HepG2 (cell line): ENCODE results near the gene PVALB. TPM values are rescaled to one million over a fixed set of nuclear protein-coding genes. Genes with fewer than 3 reads are reported as not detected.

Experiments
- ARID4A ChIP-seq: sonication (generic); formaldehyde crosslinking; IDR thresholded peaks from 2 replicates; pipeline ENCODE4 v1.5.0; 2020; ENCODE audit warnings: mild to moderate bottlenecking, missing genetic modification reagents, borderline replicate concordance
- CBFB ChIP-seq: sonication (generic); formaldehyde crosslinking; IDR thresholded peaks from 2 replicates; pipeline ENCODE4 v1.4.0; 2020; ENCODE audit warnings: missing genetic modification reagents
- CREBL2 ChIP-seq: sonication (generic); formaldehyde crosslinking; IDR thresholded peaks from 2 replicates; pipeline ENCODE4 v1.8.1; 2023; ENCODE audit warnings: missing genetic modification reagents, mild to moderate bottlenecking, borderline replicate concordance
- CTCF ChIP-seq: sonication (generic); formaldehyde crosslinking; IDR thresholded peaks from 2 replicates; pipeline ENCODE4 v1.5.0; 2020; ENCODE audit warnings: mild to moderate bottlenecking, missing genetic modification reagents, moderate library complexity
- ESRRA ChIP-seq: sonication (generic); formaldehyde crosslinking; IDR thresholded peaks from 2 replicates; pipeline ENCODE4 v1.5.1; 2020; ENCODE audit warnings: mild to moderate bottlenecking, low read depth, missing genetic modification reagents
- GMEB1 ChIP-seq: sonication (generic); formaldehyde crosslinking; IDR thresholded peaks from 2 replicates; pipeline ENCODE4 v1.5.1; 2020; ENCODE audit warnings: missing genetic modification reagents, mild to moderate bottlenecking, borderline replicate concordance
- LCORL ChIP-seq, 2 experiments: fragments of 450-650 bp in 1 of 2; sonication (generic) in 1 of 2; formaldehyde crosslinking in 1 of 2; IDR thresholded peaks; 2 replicates each; pipeline versions ENCODE4 v1.5.0 to v1.6.1; 2017 to 2020; ENCODE audit warnings: antibody characterized with exemption in 1 of 2, missing genetic modification reagents in 1 of 2
- RAD21 ChIP-seq: fragments of 450-650 bp; formaldehyde crosslinking; IDR thresholded peaks from 2 replicates; pipeline ENCODE4 v1.5.0; 2020; ENCODE audit warnings: mild to moderate bottlenecking
- SMC3 ChIP-seq: IDR thresholded peaks from 2 replicates; pipeline ENCODE4 v1.6.1; 2011; ENCODE audit warnings: low read length, improper control_type of control experiment
- SP2 ChIP-seq: sonication (generic); formaldehyde crosslinking; IDR thresholded peaks from 2 replicates; pipeline ENCODE4 v1.5.1; 2020; ENCODE audit warnings: mild to moderate bottlenecking, missing genetic modification reagents
- SYNCRIP ChIP-seq: fragments of 200-400 bp; formaldehyde crosslinking; IDR thresholded peaks from 2 replicates; pipeline ENCODE4 v1.6.1; 2018; ENCODE audit warnings: mild to moderate bottlenecking, low read depth, low read length; ENCODE audit not compliant: insufficient read depth
- TBL1XR1 ChIP-seq: fragments of 150-350 bp; IDR thresholded peaks from 2 replicates; pipeline ENCODE4 v1.6.1; 2014; ENCODE audit warnings: borderline replicate concordance, low read length; ENCODE audit not compliant: partially characterized antibody
- ZBTB26 ChIP-seq: IDR thresholded peaks from 2 replicates; pipeline ENCODE4 v1.6.1; 2016; ENCODE audit warnings: missing compliant biosample characterization, missing genetic modification reagents, borderline replicate concordance
- ZBTB3 ChIP-seq: sonication (generic); formaldehyde crosslinking; IDR thresholded peaks from 2 replicates; pipeline ENCODE4 v1.4.0; 2020; ENCODE audit warnings: low read depth, mild to moderate bottlenecking, moderate library complexity, missing genetic modification reagents, borderline replicate concordance
- ZNF503 ChIP-seq: sonication (generic); formaldehyde crosslinking; IDR thresholded peaks from 2 replicates; pipeline ENCODE4 v1.4.0; 2020; ENCODE audit warnings: missing genetic modification reagents
- ZNF556 ChIP-seq: sonication (generic); formaldehyde crosslinking; IDR thresholded peaks from 2 replicates; pipeline ENCODE4 v1.4.0; 2020; ENCODE audit warnings: mild to moderate bottlenecking, missing genetic modification reagents, borderline replicate concordance
- polyA plus RNA-seq, 8 experiments: library from polyadenylated mRNA; depleted of rRNA in 3 of 8; stranded (reverse) in 7 of 8; unstranded in 1 of 8; fragments of >200 nt; fragmentation: Illumina TruSeq in 4 of 8; extraction: Trizol in 4 of 8; gene quantifications; 2 replicates each; pipeline versions ENCODE4 v1.2.1 to v1.2.3, GENCODE V29; 2011 to 2016; ENCODE audit warnings: low read depth in 4 of 8, missing spikeins in 1 of 8, mixed read lengths in 1 of 8; ENCODE audit not compliant: insufficient read depth in 1 of 8
- total RNA-seq, 5 experiments: library from RNA; depleted of rRNA; stranded (reverse); fragments of >200 nt; fragmentation: Illumina TruSeq; extraction: Trizol; gene quantifications; 2 replicates each; pipeline ENCODE4 v1.2.3, GENCODE V29; 2016; ENCODE audit warnings: low read depth in 1 of 5

Gene PVALB
- total and polyA plus RNA-seq, 2 of the 13 experiments (the other 11 are each of a cell fraction or from before 2014, with no cell fraction given): not detected

GRCh38 chr22:36856121-36856791, 39.4 kb upstream of the PVALB start (continued):
- TF ChIP-seq ARID4A (peak; percentile 22; the same call in 1 of the 2 replicates), ZNF556 (CRISPR knock-in tag) (no peak), RAD21 (CRISPR knock-in tag) (peak; percentile 91), CBFB (CRISPR knock-in tag) (0 out of 2 replicates have a peak, but pooled peaks have one; percentile 24), ZBTB26 (CRISPR knock-in tag) (peak; percentile 46; the same call in 1 of the 2 replicates), ESRRA (CRISPR knock-in tag) (no peak), ZNF503 (no peak), SP2 (CRISPR knock-in tag) (no peak), SMC3 (peak; percentile 38; the same call in 1 of the 2 replicates), CTCF (CRISPR knock-in tag) (peak; percentile 98), SYNCRIP (no peak), CREBL2 (CRISPR knock-in tag) (no peak), GMEB1 (CRISPR knock-in tag) (no peak), TBL1XR1 (no peak), ZBTB3 (CRISPR knock-in tag) (no peak), LCORL (IDR thresholded peaks at IDR 0.05) (no peak), LCORL (CRISPR knock-in tag; IDR thresholded peaks at IDR 0.05) (0 out of 2 replicates have a peak, but pooled peaks have one; percentile 24)
